IPS-NIHi7 (cell line): Measurements from ENCODE around the gene FBXW8.

Source experiments
- DNase-seq: peaks from one replicate; pipeline ENCODE4 v3.0.0; 2012; ENCODE audit warnings: mixed read lengths; ENCODE audit errors: extremely low spot score

The FBXW8 gene

GRCh38 chr12:116885491-116885890, 25.3 kb upstream of the FBXW8 start:
- DNase-seq, result no peak

- no peak for DNase-seq
Measured at GRCh38 chr12:116887244-116887643, 23.5 kb upstream of the FBXW8 start.

- no peak for DNase-seq
Measured at GRCh38 chr12:116887897-116888296, 22.9 kb upstream of the FBXW8 start.

- no peak for DNase-seq
Measured at GRCh38 chr12:116890330-116890729, 20.4 kb upstream of the FBXW8 start.

GRCh38 chr12:116891019-116891418, 19.7 kb upstream of the FBXW8 start:
- DNase-seq, result no peak

- DNase-seq, result no peak
Measured at GRCh38 chr12:116892349-116893140, 18.2 kb upstream of the FBXW8 start.

GRCh38 chr12:116894913-116895312, 15.8 kb upstream of the FBXW8 start:
- DNase-seq, result no peak

GRCh38 chr12:116896411-116896924, 14.3 kb upstream of the FBXW8 start:
- DNase-seq, result no peak

GRCh38 chr12:116897476-116897875, 13.3 kb upstream of the FBXW8 start:
- DNase-seq, result no peak

GRCh38 chr12:116898669-116899068, 12.1 kb upstream of the FBXW8 start:
- DNase-seq, result no peak

- no peak for DNase-seq
Measured at GRCh38 chr12:116901612-116902011, 9.1 kb upstream of the FBXW8 start.

- DNase-seq, result no peak
Measured at GRCh38 chr12:116903818-116904217, 6.9 kb upstream of the FBXW8 start.

GRCh38 chr12:116906285-116906684, 4.5 kb upstream of the FBXW8 start:
- DNase-seq, result no peak

GRCh38 chr12:116910280-116910644, 488 bp upstream of the FBXW8 start:
- no peak for DNase-seq

- no peak for DNase-seq
Measured at GRCh38 chr12:116915326-116915725, 4.6 kb downstream of the FBXW8 start.

GRCh38 chr12:116916122-116916521, 5.4 kb downstream of the FBXW8 start:
- DNase-seq, result no peak

GRCh38 chr12:116916714-116917114, 6.0 kb downstream of the FBXW8 start:
- DNase-seq, result peak; percentile 54

GRCh38 chr12:116918464-116918863, 7.7 kb downstream of the FBXW8 start:
- DNase-seq, result no peak

- DNase-seq, result no peak
Measured at GRCh38 chr12:116919247-116919661, 8.5 kb downstream of the FBXW8 start.

- no peak for DNase-seq
Measured at GRCh38 chr12:116919706-116920485, 9.1 kb downstream of the FBXW8 start.

- DNase-seq, result no peak
Measured at GRCh38 chr12:116920939-116921338, 10.2 kb downstream of the FBXW8 start.

GRCh38 chr12:116922194-116922897, 11.6 kb downstream of the FBXW8 start:
- no peak for DNase-seq
